HepG2 (cell line): ENCODE measurements around the gene TNFRSF18. TPM values are rescaled to one million over a fixed set of nuclear protein-coding genes. Genes with fewer than 3 reads are reported as not detected.

Experiments used
- ADNP ChIP-seq: sonication (generic); formaldehyde crosslinking; IDR thresholded peaks from 2 replicates; pipeline ENCODE4 v1.4.0; 2020; ENCODE audit warnings: missing genetic modification reagents
- AGO2 ChIP-seq: fragments of 200-400 bp; formaldehyde crosslinking; optimal IDR thresholded peaks from 2 replicates; pipeline ENCODE3; 2017; ENCODE audit warnings: mild to moderate bottlenecking, low read depth, low read length, moderate library complexity
- ARID2 ChIP-seq: sonication (generic); formaldehyde crosslinking; IDR thresholded peaks from 2 replicates; pipeline ENCODE4 v1.8.1; 2022; ENCODE audit warnings: mild to moderate bottlenecking, missing genetic modification reagents, borderline replicate concordance
- CEBPG ChIP-seq: IDR thresholded peaks from 2 replicates; pipeline ENCODE4 v1.6.1; 2016
- DPF2 ChIP-seq: sonication (generic); formaldehyde crosslinking; IDR thresholded peaks from 2 replicates; pipeline ENCODE4 v1.4.0; 2020; ENCODE audit warnings: mild to moderate bottlenecking, low read depth, missing genetic modification reagents, borderline replicate concordance
- HES4 ChIP-seq: sonication (generic); formaldehyde crosslinking; IDR thresholded peaks from 2 replicates; pipeline ENCODE4 v1.9.0; 2021; ENCODE audit warnings: mild to moderate bottlenecking, missing genetic modification reagents, borderline replicate concordance
- HNRNPH1 ChIP-seq: fragments of 200-400 bp; formaldehyde crosslinking; optimal IDR thresholded peaks from 2 replicates; pipeline ENCODE3; 2017; ENCODE audit warnings: mild to moderate bottlenecking, low read depth, low read length
- HNRNPL ChIP-seq: fragments of 200-400 bp; formaldehyde crosslinking; IDR thresholded peaks from 2 replicates; pipeline ENCODE4 v1.6.1; 2017; ENCODE audit warnings: mild to moderate bottlenecking, low read depth, low read length
- IKZF4 ChIP-seq: sonication (generic); formaldehyde crosslinking; IDR thresholded peaks from 2 replicates; pipeline ENCODE4 v1.5.1; 2020; ENCODE audit warnings: borderline replicate concordance, mild to moderate bottlenecking, low read depth, missing genetic modification reagents; ENCODE audit errors: not compliant biosample characterization
- IRF9 ChIP-seq: sonication (generic); formaldehyde crosslinking; IDR thresholded peaks from 2 replicates; pipeline ENCODE4 v1.8.0; 2022; ENCODE audit warnings: missing genetic modification reagents, mild to moderate bottlenecking, borderline replicate concordance
- KLF12 ChIP-seq: sonication (generic); formaldehyde crosslinking; IDR thresholded peaks from 2 replicates; pipeline ENCODE4 v1.4.0; 2020; ENCODE audit warnings: missing genetic modification reagents, borderline replicate concordance
- LCORL ChIP-seq, 2 experiments: fragments of 450-650 bp in 1 of 2; sonication (generic) in 1 of 2; formaldehyde crosslinking in 1 of 2; IDR thresholded peaks; 2 replicates each; pipeline versions ENCODE4 v1.5.0 to v1.6.1; 2017 to 2020; ENCODE audit warnings: antibody characterized with exemption in 1 of 2, missing genetic modification reagents in 1 of 2
- MEIS2 ChIP-seq: sonication (generic); formaldehyde crosslinking; IDR thresholded peaks from 2 replicates; pipeline ENCODE4 v1.9.0; 2021; ENCODE audit warnings: mild to moderate bottlenecking, missing genetic modification reagents
- MTF2 ChIP-seq: sonication (generic); formaldehyde crosslinking; IDR thresholded peaks from 2 replicates; pipeline ENCODE4 v1.5.0; 2020; ENCODE audit warnings: missing genetic modification reagents, borderline replicate concordance
- NFE2L2 ChIP-seq: fragments of 150-350 bp; IDR thresholded peaks from 2 replicates; pipeline ENCODE4 v1.6.1; 2014; ENCODE audit warnings: low read length
- POLR2AphosphoS5 ChIP-seq: IDR thresholded peaks from 2 replicates; pipeline ENCODE4 v1.6.1; 2012; ENCODE audit warnings: low read depth, low read length
- RARA ChIP-seq: IDR thresholded peaks from 2 replicates; pipeline ENCODE4 v1.6.1; 2016; ENCODE audit warnings: missing genetic modification reagents, missing compliant biosample characterization
- REL ChIP-seq: sonication (generic); formaldehyde crosslinking; conservative IDR thresholded peaks from 2 replicates; pipeline ENCODE4 v1.8.0; 2022; ENCODE audit warnings: mild to moderate bottlenecking, missing genetic modification reagents, moderate library complexity
- RFX5 ChIP-seq: IDR thresholded peaks from 2 replicates; pipeline ENCODE4 v1.6.1; 2011; ENCODE audit warnings: low read depth, low read length, improper control_type of control experiment
- SKIL ChIP-seq: sonication (generic); formaldehyde crosslinking; IDR thresholded peaks from 2 replicates; pipeline ENCODE4 v1.8.0; 2022; ENCODE audit warnings: missing genetic modification reagents, mild to moderate bottlenecking, moderate library complexity, borderline replicate concordance
- TAF1 ChIP-seq: sonication (generic); formaldehyde crosslinking; IDR thresholded peaks from 2 replicates; pipeline ENCODE4 v1.4.0; 2020; ENCODE audit warnings: missing genetic modification reagents
- ZFP62 ChIP-seq: sonication (generic); formaldehyde crosslinking; IDR thresholded peaks from 2 replicates; pipeline ENCODE4 v1.4.0; 2020; ENCODE audit warnings: missing genetic modification reagents
- ZFP90 ChIP-seq: sonication (generic); formaldehyde crosslinking; IDR thresholded peaks from 2 replicates; pipeline ENCODE4 v1.8.0; 2022; ENCODE audit warnings: missing genetic modification reagents, mild to moderate bottlenecking, inconsistent platforms, borderline replicate concordance
- ZKSCAN5 ChIP-seq: sonication (generic); formaldehyde crosslinking; IDR thresholded peaks from 2 replicates; pipeline ENCODE4 v1.5.1; 2020; ENCODE audit warnings: mild to moderate bottlenecking, missing genetic modification reagents
- ZMYM3 ChIP-seq: sonication (generic); formaldehyde crosslinking; IDR thresholded peaks from 2 replicates; pipeline ENCODE4 v1.5.1; 2020; ENCODE audit warnings: mild to moderate bottlenecking, missing genetic modification reagents
- ZNF296 ChIP-seq: sonication (generic); formaldehyde crosslinking; conservative IDR thresholded peaks from 2 replicates; pipeline ENCODE4 v1.5.0; 2020; ENCODE audit warnings: mild to moderate bottlenecking, missing genetic modification reagents
- polyA plus RNA-seq, 8 experiments: library from polyadenylated mRNA; depleted of rRNA in 3 of 8; stranded (reverse) in 7 of 8; unstranded in 1 of 8; fragments of >200 nt; fragmentation: Illumina TruSeq in 4 of 8; extraction: Trizol in 4 of 8; gene quantifications; 2 replicates each; pipeline versions ENCODE4 v1.2.1 to v1.2.3, GENCODE V29; 2011 to 2016; ENCODE audit warnings: low read depth in 4 of 8, missing spikeins in 1 of 8, mixed read lengths in 1 of 8; ENCODE audit not compliant: insufficient read depth in 1 of 8
- total RNA-seq, 5 experiments: library from RNA; depleted of rRNA; stranded (reverse); fragments of >200 nt; fragmentation: Illumina TruSeq; extraction: Trizol; gene quantifications; 2 replicates each; pipeline ENCODE4 v1.2.3, GENCODE V29; 2016; ENCODE audit warnings: low read depth in 1 of 5
- TF ChIP-seq, protein P1 (sequence below): sonication (generic); formaldehyde crosslinking; IDR thresholded peaks from 2 replicates; pipeline ENCODE4 v1.5.1; 2020; ENCODE audit warnings: mild to moderate bottlenecking, moderate library complexity, missing genetic modification reagents

The TNFRSF18 gene
- total and polyA plus RNA-seq, 2 of the 13 experiments (the other 11 are each of a cell fraction or from before 2014, with no cell fraction given): not detected

DNA sequence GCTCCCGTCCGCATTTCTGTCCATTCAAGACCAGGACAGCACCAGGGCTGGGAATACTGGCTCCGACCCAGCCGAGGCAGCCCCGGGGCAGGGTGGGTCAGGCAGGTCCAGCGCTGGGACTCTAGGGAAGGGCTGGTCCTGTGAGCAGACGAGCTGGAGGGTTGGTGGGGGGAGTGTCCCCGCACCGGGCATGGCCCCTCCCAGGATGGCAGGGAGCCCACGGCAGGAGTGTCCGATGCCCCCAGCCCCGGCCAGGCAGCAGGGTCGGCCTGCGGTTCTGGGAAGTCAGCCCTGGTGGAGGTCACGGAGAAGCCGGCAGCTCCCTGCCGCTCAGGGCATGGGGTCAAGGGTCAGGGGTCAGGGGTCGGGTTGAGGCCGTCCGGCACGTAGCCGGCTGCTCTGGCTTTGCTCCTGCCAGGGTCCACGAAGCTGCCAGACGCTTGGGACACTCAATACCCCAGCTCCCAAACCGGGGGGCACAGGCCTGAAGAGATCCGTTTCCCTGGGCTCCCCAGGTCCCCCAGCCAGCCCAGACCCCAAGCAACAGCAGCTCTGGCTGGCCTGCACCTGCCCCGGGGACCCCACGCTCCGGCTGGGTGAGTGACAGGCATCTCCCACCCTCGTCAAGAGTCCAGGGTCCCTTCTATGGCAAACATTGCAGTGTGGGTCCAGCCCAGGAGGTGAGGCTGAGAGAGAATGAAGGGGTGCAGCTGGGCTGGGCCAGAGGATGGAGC is 33.4 kb upstream of the TNFRSF18 start (continued):
- TF ChIP-seq AGO2: peak; percentile 18
- no peak for TF ChIP-seq LCORL (IDR thresholded peaks at IDR 0.05)
- TF ChIP-seq LCORL (CRISPR knock-in tag; IDR thresholded peaks at IDR 0.05): peak; percentile 95
- peak; percentile 33; the same call in 1 of the 2 replicates for TF ChIP-seq POLR2AphosphoS5
- peak; percentile 86; the same call in 1 of the 2 replicates for TF ChIP-seq IRF9 (CRISPR knock-in tag)
- TF ChIP-seq DPF2: 0 out of 2 replicates have a peak, but pooled peaks have one; percentile 44
- peak; percentile 82; the same call in 1 of the 2 replicates for TF ChIP-seq ZKSCAN5 (CRISPR knock-in tag)
- TF ChIP-seq NFE2L2: no peak
- no peak for TF ChIP-seq ZMYM3
- TF ChIP-seq REL (CRISPR knock-in tag): no peak
- peak; percentile 64; the same call in 1 of the 2 replicates for TF ChIP-seq HES4 (CRISPR knock-in tag)
- no peak for TF ChIP-seq MTF2 (CRISPR knock-in tag)
- peak; percentile 82 for TF ChIP-seq SKIL
- peak; percentile 13; the same call in 1 of the 2 replicates for TF ChIP-seq ZFP90 (CRISPR knock-in tag)
- TF ChIP-seq, protein P1, sequence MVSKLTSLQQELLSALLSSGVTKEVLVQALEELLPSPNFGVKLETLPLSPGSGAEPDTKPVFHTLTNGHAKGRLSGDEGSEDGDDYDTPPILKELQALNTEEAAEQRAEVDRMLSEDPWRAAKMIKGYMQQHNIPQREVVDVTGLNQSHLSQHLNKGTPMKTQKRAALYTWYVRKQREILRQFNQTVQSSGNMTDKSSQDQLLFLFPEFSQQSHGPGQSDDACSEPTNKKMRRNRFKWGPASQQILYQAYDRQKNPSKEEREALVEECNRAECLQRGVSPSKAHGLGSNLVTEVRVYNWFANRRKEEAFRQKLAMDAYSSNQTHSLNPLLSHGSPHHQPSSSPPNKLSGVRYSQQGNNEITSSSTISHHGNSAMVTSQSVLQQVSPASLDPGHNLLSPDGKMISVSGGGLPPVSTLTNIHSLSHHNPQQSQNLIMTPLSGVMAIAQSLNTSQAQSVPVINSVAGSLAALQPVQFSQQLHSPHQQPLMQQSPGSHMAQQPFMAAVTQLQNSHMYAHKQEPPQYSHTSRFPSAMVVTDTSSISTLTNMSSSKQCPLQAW (CRISPR knock-in tag): peak; percentile 46
- TF ChIP-seq ZNF296 (CRISPR knock-in tag): peak; percentile 83; the same call in 1 of the 2 replicates
- no peak for TF ChIP-seq RFX5
- TF ChIP-seq CEBPG (CRISPR knock-in tag): no peak
- TF ChIP-seq KLF12 (CRISPR knock-in tag): 0 out of 2 replicates have a peak, but pooled peaks have one; percentile 35
- no peak for TF ChIP-seq ADNP (CRISPR knock-in tag)
- peak; percentile 89 for TF ChIP-seq MEIS2
- peak; percentile 90 for TF ChIP-seq HNRNPL
- no peak for TF ChIP-seq ZFP62 (CRISPR knock-in tag)
- TF ChIP-seq HNRNPH1: no peak
- TF ChIP-seq IKZF4 (CRISPR knock-in tag): no peak
- peak; percentile 96 for TF ChIP-seq RARA (CRISPR knock-in tag)
- no peak for TF ChIP-seq ARID2
- TF ChIP-seq TAF1 (CRISPR knock-in tag): no peak
